K562 (cell line): Measurements from ENCODE around the gene PDGFD. TPM values are rescaled to one million over a fixed set of nuclear protein-coding genes. Genes with fewer than 3 reads are reported as not detected.

ENCODE experiments used
- ATAC-seq: fragments of 200-7000 bp; cut with Tn5 transposase; 3 replicates; pipeline ENCODE4 v1.9.1; 2020; ENCODE audit warnings: moderate library complexity
- BruUV-seq: library from RNA; stranded (reverse); fragments of 400-500 nt; replicated peaks from 2 replicates; lab custom pipeline; 2021; lab: Mats Ljungman, UMichigan
- CTCF ChIA-PET: fragments of 300-600 bp; formaldehyde crosslinking; extraction: SDS; loops from one replicate; lab custom pipeline; 2021; ENCODE audit warnings: low intra/inter-chr PET ratio; lab: Yijun Ruan, JAX
- POLR2A ChIA-PET: fragments of 300-600, 350-650 bp; sonication (Branson Sonifier 250); formaldehyde crosslinking; extraction: SDS; loops from one replicate; lab custom pipeline; 2021; ENCODE audit warnings: antibody characterized with exemption, inconsistent platforms; lab: Yijun Ruan, JAX
- DNase-seq, 4 experiments: peaks; one replicate each; pipeline versions ENCODE4 v3.0.0 to v3.0.0-alpha.2; 2011 to 2018; ENCODE audit warnings: low spot score in 3 of 4, mixed read lengths in 3 of 4; ENCODE audit errors: extremely low read depth in 1 of 4
- FAIRE-seq: peaks from 2 replicates; lab custom pipeline; 2011; peaks lifted over from hg19 to GRCh38; lab: Jason Lieb, UNC
- H2AFZ ChIP-seq: 2 replicates; pipeline ENCODE4 v1.6.0; 2011; ENCODE audit warnings: low read depth, low read length, control low read depth, inconsistent platforms
- H3K27ac ChIP-seq: fragments of 200-600 bp; 3 replicates; pipeline ENCODE4 v1.8.0; 2011; ENCODE audit warnings: low read depth, mild to moderate bottlenecking, control low read depth, inconsistent platforms, low read length, moderate library complexity, mixed read lengths; ENCODE audit errors: extremely low read depth
- H3K27me3 ChIP-seq, 2 experiments: fragments of 300-600 bp in 1 of 2; 2 replicates in 1 of 2; 3 replicates in 1 of 2; pipeline versions ENCODE4 v1.6.0 to v1.8.0; 2011; ENCODE audit warnings: inconsistent platforms in 2 of 2, low read length in 2 of 2, mild to moderate bottlenecking in 1 of 2, mixed read lengths in 1 of 2, moderate library complexity in 1 of 2; ENCODE audit not compliant: control insufficient read depth in 2 of 2, insufficient read depth in 2 of 2
- H3K36me3 ChIP-seq: fragments of 300-600 bp; 3 replicates; pipeline ENCODE4 v1.8.0; 2011; ENCODE audit warnings: mild to moderate bottlenecking, low read length, inconsistent platforms; ENCODE audit not compliant: control insufficient read depth, insufficient read depth
- H3K4me1 ChIP-seq, 2 experiments: fragments of 200-600 bp in 1 of 2; replicated peaks in 1 of 2; 2 replicates in 1 of 2; 3 replicates in 1 of 2; pipeline versions ENCODE4 v1.5.1 to v1.8.0; 2011; ENCODE audit warnings: inconsistent platforms in 2 of 2, low read length in 2 of 2, mild to moderate bottlenecking in 1 of 2, mixed read lengths in 1 of 2, moderate library complexity in 1 of 2; ENCODE audit not compliant: control insufficient read depth in 2 of 2, insufficient read depth in 2 of 2
- H3K4me2 ChIP-seq: 2 replicates; pipeline ENCODE4 v1.6.1; 2011; ENCODE audit warnings: low read length, control low read depth, inconsistent platforms, mixed read lengths; ENCODE audit not compliant: insufficient read depth
- H3K4me3 ChIP-seq: fragments of 200-600 bp; sonication (generic), shearing (Covaris generic); 2 replicates; pipeline ENCODE4 v1.5.1; 2016; ENCODE audit warnings: control low read depth, inconsistent platforms
- H3K79me2 ChIP-seq: fragments of 200-600 bp; 3 replicates; pipeline ENCODE4 v1.8.0; 2011; ENCODE audit warnings: low read length, inconsistent platforms; ENCODE audit not compliant: control insufficient read depth, insufficient read depth
- H3K9ac ChIP-seq, 2 experiments: 2 replicates each; pipeline versions ENCODE4 v1.6.0 to v1.6.1; 2011; ENCODE audit warnings: low read depth in 2 of 2, low read length in 2 of 2, control low read depth in 1 of 2, inconsistent platforms in 1 of 2, mild to moderate bottlenecking in 1 of 2, mixed read lengths in 1 of 2; ENCODE audit not compliant: insufficient read depth in 1 of 2
- H3K9me1 ChIP-seq: one replicate; pipeline ENCODE4 v1.6.0; 2011; ENCODE audit warnings: inconsistent platforms, mild to moderate bottlenecking, low read length, moderate library complexity; ENCODE audit not compliant: control insufficient read depth, insufficient read depth
- H3K9me3 ChIP-seq: replicated peaks from 2 replicates; pipeline ENCODE4 v1.5.1; 2011; ENCODE audit warnings: low read depth, low read length, inconsistent platforms; ENCODE audit not compliant: control insufficient read depth, insufficient read depth
- H4K20me1 ChIP-seq: replicated peaks from 2 replicates; pipeline ENCODE4 v1.6.1; 2011; ENCODE audit warnings: low read length, inconsistent platforms, mixed read lengths; ENCODE audit not compliant: control insufficient read depth, insufficient read depth
- HDAC3 ChIP-seq: fragments of 450-650 bp; IDR thresholded peaks from 2 replicates; pipeline ENCODE4 v1.6.1; 2018; ENCODE audit warnings: borderline replicate concordance, mild to moderate bottlenecking, moderate library complexity; ENCODE audit not compliant: partially characterized antibody
- HES1 ChIP-seq: fragments of 450-650 bp; IDR thresholded peaks from 2 replicates; pipeline ENCODE4 v1.6.1; 2016; ENCODE audit warnings: low read depth, mild to moderate bottlenecking, moderate library complexity
- KAT2B ChIP-seq: IDR thresholded peaks from one replicate; pipeline ENCODE4 v1.6.1; 2012; ENCODE audit warnings: low read depth, mild to moderate bottlenecking, control low read depth, inconsistent platforms, low read length, moderate library complexity
- KDM5B ChIP-seq: fragments of 200-600 bp; sonication (generic); IDR thresholded peaks from 2 replicates; pipeline ENCODE4 v1.6.1; 2012; ENCODE audit warnings: low read depth, mild to moderate bottlenecking, moderate library complexity, low read length, control low read depth, inconsistent platforms; ENCODE audit not compliant: insufficient replicate concordance
- MTA3 ChIP-seq: fragments of 450-650 bp; formaldehyde crosslinking; IDR thresholded peaks from 2 replicates; pipeline ENCODE4 v1.6.1; 2017; ENCODE audit warnings: mild to moderate bottlenecking, borderline replicate concordance
- MXD1 ChIP-seq: fragments of 250-450 bp; sonication (Bioruptor Pico); IDR thresholded peaks from 2 replicates; pipeline ENCODE4 v1.8.0; 2021; ENCODE audit warnings: borderline replicate concordance, mild to moderate bottlenecking, moderate library complexity; ENCODE audit not compliant: poor library complexity, severe bottlenecking
- PREB ChIP-seq: sonication (generic); formaldehyde crosslinking; IDR thresholded peaks from 2 replicates; pipeline ENCODE4 v1.8.1; 2023; ENCODE audit warnings: mild to moderate bottlenecking, missing genetic modification reagents
- RBM14 ChIP-seq: fragments of 200-400 bp; formaldehyde crosslinking; IDR thresholded peaks from 2 replicates; pipeline ENCODE4 v1.6.1; 2018; ENCODE audit warnings: low read depth, mild to moderate bottlenecking, low read length, moderate library complexity, borderline replicate concordance; ENCODE audit not compliant: insufficient read depth
- RBM39 ChIP-seq: fragments of 200-400 bp; formaldehyde crosslinking; optimal IDR thresholded peaks from 2 replicates; pipeline ENCODE3; 2018; ENCODE audit warnings: low read depth, low read length
- SAFB ChIP-seq: fragments of 200-400 bp; formaldehyde crosslinking; IDR thresholded peaks from 2 replicates; pipeline ENCODE4 v1.6.1; 2017; ENCODE audit warnings: low read depth, low read length, borderline replicate concordance
- SNAPC5 ChIP-seq: fragments of 250-450 bp; sonication (Bioruptor Pico); IDR thresholded peaks from 2 replicates; pipeline ENCODE4 v1.8.0; 2021; ENCODE audit warnings: moderate library complexity, mild to moderate bottlenecking, inconsistent platforms
- ZEB2 ChIP-seq: fragments of 450-650 bp; IDR thresholded peaks from 2 replicates; pipeline ENCODE4 v1.6.1; 2016
- ZFP30 ChIP-seq: fragments of 250-450 bp; sonication (Bioruptor Pico); IDR thresholded peaks from 2 replicates; pipeline ENCODE4 v1.8.0; 2022; ENCODE audit warnings: moderate library complexity, mild to moderate bottlenecking, inconsistent platforms, borderline replicate concordance
- ZFX ChIP-seq: sonication (generic); formaldehyde crosslinking; IDR thresholded peaks from 2 replicates; pipeline ENCODE4 v1.8.0; 2022; ENCODE audit warnings: mild to moderate bottlenecking, missing genetic modification reagents, moderate library complexity
- ZNF449 ChIP-seq: fragments of 250-450 bp; sonication (Bioruptor Pico); IDR thresholded peaks from 2 replicates; pipeline ENCODE4 v1.8.0; 2022; ENCODE audit warnings: moderate library complexity, mild to moderate bottlenecking, inconsistent platforms
- ZNF79 ChIP-seq: fragments of 250-450 bp; sonication (Bioruptor Pico); IDR thresholded peaks from 2 replicates; pipeline ENCODE4 v1.4.0; 2020; ENCODE audit warnings: low read depth, mild to moderate bottlenecking, moderate library complexity
- in situ Hi-C: fragments of 300-500 bp; cut with MboI; formaldehyde crosslinking; loops from 4 replicates; pipeline ENCODE4 v1.15.0; 2018; ENCODE audit warnings: inconsistent platforms, mixed read lengths
- intact Hi-C: fragments of 100-400 bp; cut with micrococcal nuclease; formaldehyde crosslinking; loops from 2 replicates; pipeline ENCODE4 v1.14.2; 2022
- polyA plus RNA-seq, 8 experiments: library from polyadenylated mRNA; depleted of rRNA in 4 of 8; stranded (reverse) in 5 of 8; unstranded in 3 of 8; fragments of >200 nt; fragmentation: Nextera tagmentation in 2 of 8; fragmentation: Illumina TruSeq in 1 of 8; extraction: Ambion mirVana in 2 of 8; extraction: Trizol in 1 of 8; gene quantifications; 2 replicates each; pipeline versions ENCODE4 v1.2.1 to v1.2.3, GENCODE V29; 2011 to 2014; ENCODE audit warnings: inconsistent platforms in 1 of 8, missing spikeins in 1 of 8
- total RNA-seq, 7 experiments: library from RNA; depleted of rRNA in 6 of 7; stranded (reverse); fragments of >200 nt in 6 of 7; fragmentation: Illumina TruSeq in 2 of 7; extraction: Trizol in 2 of 7; gene quantifications; 2 replicates each; pipeline versions ENCODE4 v1.2.1 to v1.2.3, GENCODE V29; 2011 to 2021; ENCODE audit warnings: low replicate concordance in 1 of 7

The PDGFD gene
- total and polyA plus RNA-seq, 9 of the 15 experiments (the other 6 are each of a cell fraction or from before 2014, with no cell fraction given): 0.11 TPM; not detected in 8

- TF ChIP-seq HES1: no peak
- TF ChIP-seq KDM5B: no peak
- TF ChIP-seq RBM39: no peak
Measured at GRCh38 chr11:104005234-104005855, 158.6 kb downstream of the PDGFD start (continued).

GRCh38 chr11:104003491-104003890 lies 160.5 kb downstream of the PDGFD start:
- POLR2A ChIA-PET: no interaction called here
- no peak overlapping the region for H3K27ac ChIP-seq
- H3K36me3 ChIP-seq: no peaks in the 10 kb centered on the region
- intact Hi-C loops: no loop called here
- ATAC-seq (no peak), DNase-seq (no peak), FAIRE-seq (no peak)
- CTCF ChIA-PET: no interaction called here
- H3K9me1 ChIP-seq: no peaks in the 10 kb centered on the region
- no peak overlapping the region for H2AFZ ChIP-seq
- H3K9ac ChIP-seq: no peak overlapping the region
- no peak overlapping the region for H3K4me2 ChIP-seq
- no peak overlapping the region for H3K4me3 ChIP-seq
- in situ Hi-C loops: no loop called here
- no TSS peak for BruUV-seq
- no peaks in the 10 kb centered on the region for H4K20me1 ChIP-seq
- no peaks in the 10 kb centered on the region for H3K79me2 ChIP-seq
- no peaks in the 10 kb centered on the region for H3K4me1 ChIP-seq
- H3K9me3 ChIP-seq: 0 out of 2 replicates have a peak, but pooled peaks cover 4% of the 10 kb centered on the region
- H3K27me3 ChIP-seq: no peaks in the 10 kb centered on the region
- TF ChIP-seq SAFB (no peak), ZNF79 (CRISPR knock-in tag) (no peak), MTA3 (no peak), ZNF449 (no peak), PREB (no peak), ZEB2 (no peak), ZFP30 (CRISPR knock-in tag) (no peak), SNAPC5 (no peak), KAT2B (no peak), MXD1 (CRISPR knock-in tag) (no peak), HES1 (no peak), HDAC3 (no peak), ZFX (CRISPR knock-in tag) (no peak), RBM14 (no peak)
